A673 (cell line): ENCODE data around the gene AOPEP.

Experiments
- CTCF ChIP-seq: fragments of 300-800, 200-600 bp; sonication (generic); conservative IDR thresholded peaks from 2 replicates; pipeline ENCODE4 v1.5.1; 2017; ENCODE audit warnings: low read depth, mild to moderate bottlenecking, antibody characterized with exemption, low read length, moderate library complexity, mixed read lengths
- EZH2 ChIP-seq: fragments of 200-600 bp; sonication (generic); IDR thresholded peaks from 2 replicates; pipeline ENCODE4 v1.6.1; 2017; ENCODE audit warnings: borderline replicate concordance, low read depth, mild to moderate bottlenecking, mixed read lengths, antibody characterized with exemption, low read length; ENCODE audit not compliant: poor library complexity, severe bottlenecking

DNA sequence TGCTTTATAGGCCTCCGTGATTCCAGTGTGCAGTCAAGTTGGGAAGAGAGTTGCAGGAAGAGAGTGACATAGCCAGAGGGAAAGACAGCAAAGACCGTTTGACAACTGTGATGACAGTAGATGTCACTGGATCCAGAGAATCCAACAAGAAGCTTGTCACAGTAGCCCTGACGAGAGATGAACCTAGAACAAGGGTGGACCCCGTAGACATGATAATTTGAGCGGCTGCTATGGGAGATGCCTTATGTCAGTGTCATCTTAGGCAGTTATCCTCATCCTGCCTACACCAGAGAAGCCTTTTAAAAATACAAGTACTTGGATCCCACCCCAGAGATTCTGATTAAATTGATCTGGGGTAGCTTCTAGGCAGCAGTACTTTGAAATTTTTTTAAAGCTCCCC lies 125.4 kb downstream of the AOPEP start:
- no peak for TF ChIP-seq CTCF
- TF ChIP-seq EZH2: no peak
